Measurements from ENCODE around the gene LRRC18. TPM values are rescaled to one million over a fixed set of nuclear protein-coding genes. Genes with fewer than 3 reads are reported as not detected.
A peak's percentile ranks its signal among the peaks of the same experiment; 100 is the strongest.

LRRC18 gene
- total and polyA plus RNA-seq, 7 experiments from 2014 or later, result not detected

GRCh38 chr10:48964038-48964437 lies 24.4 kb upstream of the LRRC18 start:
- Mint-ChIP-seq H3K27ac (no peak overlapping the region), H3K9me3 (no peaks in the 10 kb centered on the region), H3K27me3 (peaks cover 0 to 13% (median 0%) of the 10 kb centered on the region in 5 donors), H3K4me1 (no peaks in the 10 kb centered on the region), H3K36me3 (no peaks in the 10 kb centered on the region), H3K4me3 (no peak overlapping the region)
- POLR2A ChIA-PET, result no interaction called here
- ATAC-seq (no peak), DNase-seq (no peak)
- Histone ChIP-seq H3K4me3 (ENCODE audit: low read length) (no peak overlapping the region), H3K4me1 (ENCODE audit: control insufficient read depth in 2 of 2, insufficient read depth in 2 of 2, low read length in 2 of 2) (no peaks in the 10 kb centered on the region), H3K36me3 (ENCODE audit: control insufficient read depth in 2 of 3, insufficient read depth in 3 of 3, low read length in 3 of 3) (no peaks in the 10 kb centered on the region), H3K9me3 (ENCODE audit: control insufficient read depth in 2 of 3, low read length in 3 of 3) (no peaks in the 10 kb centered on the region), H3K27ac (ENCODE audit: low read depth, low read length) (no peak overlapping the region), H3K27me3 (ENCODE audit: control insufficient read depth in 2 of 2, insufficient read depth in 2 of 2, low read length in 2 of 2) (no peaks in the 10 kb centered on the region)
- intact Hi-C loops (cut with micrococcal nuclease), result no loop called here
- CTCF ChIA-PET, result no interaction called here

- H3K36me3 ChIP-seq (ENCODE audit: control insufficient read depth in 2 of 3, insufficient read depth in 3 of 3, low read length in 3 of 3), result no peaks in the 10 kb centered on the region
- no peak for DNase-seq
- CTCF ChIA-PET, result no interaction called here
- H3K4me3 ChIP-seq (ENCODE audit: low read length), result no peak overlapping the region
- H3K27me3 ChIP-seq (ENCODE audit: control insufficient read depth in 2 of 2, insufficient read depth in 2 of 2, low read length in 2 of 2), result no peaks in the 10 kb centered on the region
- peaks cover 0 to 13% (median 0%) of the 10 kb centered on the region in 5 donors for H3K27me3 Mint-ChIP-seq
- ATAC-seq, result no peak
- H3K9me3 Mint-ChIP-seq, result no peaks in the 10 kb centered on the region
- H3K4me1 Mint-ChIP-seq, result no peaks in the 10 kb centered on the region
- no peaks in the 10 kb centered on the region for H3K4me1 ChIP-seq (ENCODE audit: control insufficient read depth in 2 of 2, insufficient read depth in 2 of 2, low read length in 2 of 2)
- intact Hi-C loops (cut with micrococcal nuclease), result no loop called here
- H3K27ac Mint-ChIP-seq, result no peak overlapping the region
- H3K36me3 Mint-ChIP-seq, result no peaks in the 10 kb centered on the region
- no peaks in the 10 kb centered on the region for H3K9me3 ChIP-seq (ENCODE audit: control insufficient read depth in 2 of 3, low read length in 3 of 3)
- H3K27ac ChIP-seq (ENCODE audit: low read depth, low read length), result no peak overlapping the region
- POLR2A ChIA-PET, result no interaction called here
- no peak overlapping the region for H3K4me3 Mint-ChIP-seq
Measured at GRCh38 chr10:48958598-48959190, 19.1 kb upstream of the LRRC18 start.

GRCh38 chr10:48957361-48958151 lies 17.9 kb upstream of the LRRC18 start:
- no peaks in the 10 kb centered on the region for H3K36me3 ChIP-seq (ENCODE audit: control insufficient read depth in 2 of 3, insufficient read depth in 3 of 3, low read length in 3 of 3)

GRCh38 chr10:48951707-48952106 lies 12.1 kb upstream of the LRRC18 start:
- Mint-ChIP-seq H3K4me1 (no peaks in the 10 kb centered on the region), H3K4me3 (no peak overlapping the region), H3K9me3 (no peaks in the 10 kb centered on the region), H3K27ac (no peak overlapping the region), H3K36me3 (no peaks in the 10 kb centered on the region), H3K27me3 (peaks cover 0 to 10% (median 0%) of the 10 kb centered on the region in 5 donors)
- Histone ChIP-seq H3K27me3 (ENCODE audit: control insufficient read depth in 2 of 2, insufficient read depth in 2 of 2, low read length in 2 of 2) (no peaks in the 10 kb centered on the region), H3K27ac (ENCODE audit: low read depth, low read length) (no peak overlapping the region), H3K36me3 (ENCODE audit: control insufficient read depth in 2 of 3, insufficient read depth in 3 of 3, low read length in 3 of 3) (no peaks in the 10 kb centered on the region), H3K4me1 (ENCODE audit: control insufficient read depth in 2 of 2, insufficient read depth in 2 of 2, low read length in 2 of 2) (no peaks in the 10 kb centered on the region), H3K9me3 (ENCODE audit: control insufficient read depth in 2 of 3, low read length in 3 of 3) (no peaks in the 10 kb centered on the region), H3K4me3 (ENCODE audit: low read length) (no peak overlapping the region)
- no peak for ATAC-seq
- intact Hi-C loops (cut with micrococcal nuclease), result no loop called here
- no peak for DNase-seq
- CTCF ChIA-PET, result no interaction called here
- POLR2A ChIA-PET, result no interaction called here

More at GRCh38 chr10:48957361-48958151, 17.9 kb upstream of the LRRC18 start:
- Mint-ChIP-seq H3K36me3 (no peaks in the 10 kb centered on the region), H3K9me3 (no peaks in the 10 kb centered on the region), H3K4me3 (no peak overlapping the region), H3K27me3 (peaks cover 0 to 13% (median 0%) of the 10 kb centered on the region in 5 donors), H3K27ac (no peak overlapping the region), H3K4me1 (no peaks in the 10 kb centered on the region)
- H3K4me3 ChIP-seq (ENCODE audit: low read length), result no peak overlapping the region
- ATAC-seq (peak; percentile 20), DNase-seq (no peak)
- intact Hi-C loops (cut with micrococcal nuclease), result no loop called here
- H3K27ac ChIP-seq (ENCODE audit: low read depth, low read length), result no peak overlapping the region
- H3K27me3 ChIP-seq (ENCODE audit: control insufficient read depth in 2 of 2, insufficient read depth in 2 of 2, low read length in 2 of 2), result no peaks in the 10 kb centered on the region
- no peaks in the 10 kb centered on the region for H3K4me1 ChIP-seq (ENCODE audit: control insufficient read depth in 2 of 2, insufficient read depth in 2 of 2, low read length in 2 of 2)
- ChIA-PET CTCF (no interaction called here), POLR2A (no interaction called here)
- H3K9me3 ChIP-seq (ENCODE audit: control insufficient read depth in 2 of 3, low read length in 3 of 3), result no peaks in the 10 kb centered on the region

- H3K27ac Mint-ChIP-seq, result no peak overlapping the region
- Histone ChIP-seq H3K36me3 (ENCODE audit: control insufficient read depth in 2 of 3, insufficient read depth in 3 of 3, low read length in 3 of 3) (no peaks in the 10 kb centered on the region), H3K27me3 (ENCODE audit: control insufficient read depth in 2 of 2, insufficient read depth in 2 of 2, low read length in 2 of 2) (no peaks in the 10 kb centered on the region), H3K4me1 (ENCODE audit: control insufficient read depth in 2 of 2, insufficient read depth in 2 of 2, low read length in 2 of 2) (no peaks in the 10 kb centered on the region), H3K4me3 (ENCODE audit: low read length) (no peak overlapping the region), H3K27ac (ENCODE audit: low read depth, low read length) (no peak overlapping the region), H3K9me3 (ENCODE audit: control insufficient read depth in 2 of 3, low read length in 3 of 3) (no peaks in the 10 kb centered on the region)
- H3K4me1 Mint-ChIP-seq, result no peaks in the 10 kb centered on the region
- no peaks in the 10 kb centered on the region for H3K9me3 Mint-ChIP-seq
- ChIA-PET CTCF (no interaction called here), POLR2A (no interaction called here)
- ATAC-seq, result no peak
- DNase-seq, result no peak
- H3K27me3 Mint-ChIP-seq, result peaks cover 0 to 4% (median 0%) of the 10 kb centered on the region in 5 donors
- no peaks in the 10 kb centered on the region for H3K36me3 Mint-ChIP-seq
- intact Hi-C loops (cut with micrococcal nuclease), result no loop called here
- H3K4me3 Mint-ChIP-seq, result no peak overlapping the region
Measured at GRCh38 chr10:48948470-48949037, 8.9 kb upstream of the LRRC18 start.

GRCh38 chr10:48947690-48948469 lies 8.2 kb upstream of the LRRC18 start:
- no peaks in the 10 kb centered on the region for H3K9me3 Mint-ChIP-seq
- no peaks in the 10 kb centered on the region for H3K4me1 Mint-ChIP-seq
- H3K4me3 Mint-ChIP-seq, result no peak overlapping the region
- Histone ChIP-seq H3K9me3 (ENCODE audit: control insufficient read depth in 2 of 3, low read length in 3 of 3) (no peaks in the 10 kb centered on the region), H3K27me3 (ENCODE audit: control insufficient read depth in 2 of 2, insufficient read depth in 2 of 2, low read length in 2 of 2) (no peaks in the 10 kb centered on the region), H3K4me1 (ENCODE audit: control insufficient read depth in 2 of 2, insufficient read depth in 2 of 2, low read length in 2 of 2) (no peaks in the 10 kb centered on the region), H3K4me3 (ENCODE audit: low read length) (no peak overlapping the region), H3K27ac (ENCODE audit: low read depth, low read length) (no peak overlapping the region), H3K36me3 (ENCODE audit: control insufficient read depth in 2 of 3, insufficient read depth in 3 of 3, low read length in 3 of 3) (no peaks in the 10 kb centered on the region)
- POLR2A ChIA-PET, result no interaction called here
- no peak overlapping the region for H3K27ac Mint-ChIP-seq
- no peaks in the 10 kb centered on the region for H3K36me3 Mint-ChIP-seq
- DNase-seq, result no peak
- CTCF ChIA-PET, result no interaction called here
- ATAC-seq, result no peak
- peaks cover 0 to 4% (median 0%) of the 10 kb centered on the region in 5 donors for H3K27me3 Mint-ChIP-seq
- intact Hi-C loops (cut with micrococcal nuclease), result no loop called here
